H9 (cell line): ENCODE results near the gene RCAN2. TPM values are rescaled to one million over a fixed set of nuclear protein-coding genes. Genes with fewer than 3 reads are reported as not detected.

Experiments used
- DNase-seq: peaks from one replicate; pipeline ENCODE4 v3.0.0-alpha.2; 2017
- H2AFZ ChIP-seq: one replicate; pipeline ENCODE4 v1.6.1; 2013; ENCODE audit warnings: mild to moderate bottlenecking, low read length, control low read depth, moderate library complexity
- H2AK5ac ChIP-seq: 2 replicates; pipeline ENCODE4 v1.6.1; 2013; ENCODE audit warnings: low read length, control low read depth, mixed read lengths; ENCODE audit not compliant: insufficient read length
- H2BK120ac ChIP-seq: one replicate; pipeline ENCODE4 v1.6.1; 2013; ENCODE audit warnings: low read depth, mild to moderate bottlenecking, low read length, control low read depth, inconsistent platforms; ENCODE audit not compliant: poor library complexity, severe bottlenecking
- H2BK12ac ChIP-seq: 2 replicates; pipeline ENCODE4 v1.6.1; 2013; ENCODE audit warnings: low read length, control low read depth, mixed read lengths, low read depth; ENCODE audit not compliant: insufficient read length
- H2BK15ac ChIP-seq: 2 replicates; pipeline ENCODE4 v1.6.1; 2013; ENCODE audit warnings: low read depth, low read length, control low read depth
- H2BK20ac ChIP-seq: one replicate; pipeline ENCODE4 v1.6.1; 2013; ENCODE audit warnings: low read depth, mild to moderate bottlenecking, low read length, control low read depth, inconsistent platforms; ENCODE audit not compliant: poor library complexity, severe bottlenecking
- H2BK5ac ChIP-seq: 2 replicates; pipeline ENCODE4 v1.6.1; 2013; ENCODE audit warnings: low read length, control low read depth, mixed read lengths; ENCODE audit not compliant: insufficient read length
- H3K14ac ChIP-seq: 2 replicates; pipeline ENCODE4 v1.6.1; 2013; ENCODE audit warnings: low read length, control low read depth; ENCODE audit not compliant: insufficient read depth
- H3K18ac ChIP-seq: 2 replicates; pipeline ENCODE4 v1.6.1; 2013; ENCODE audit warnings: low read depth, mild to moderate bottlenecking, mixed read lengths, low read length, control low read depth; ENCODE audit not compliant: insufficient read length
- H3K23ac ChIP-seq: 2 replicates; pipeline ENCODE4 v1.6.1; 2013; ENCODE audit warnings: low read length, control low read depth, mixed read lengths, low read depth; ENCODE audit not compliant: insufficient read length
- H3K23me2 ChIP-seq: 2 replicates; pipeline ENCODE4 v1.6.1; 2013; ENCODE audit warnings: low read depth, mild to moderate bottlenecking, mixed read lengths, low read length, control low read depth; ENCODE audit not compliant: insufficient read length, poor library complexity, severe bottlenecking
- H3K27ac ChIP-seq: 2 replicates; pipeline ENCODE4 v1.5.1; 2013; ENCODE audit warnings: low read length, control low read depth, mixed read lengths, low read depth; ENCODE audit not compliant: insufficient read length
- H3K27me3 ChIP-seq: 2 replicates; pipeline ENCODE4 v1.6.1; 2013; ENCODE audit warnings: low read length, control low read depth, inconsistent platforms; ENCODE audit not compliant: insufficient read depth
- H3K4ac ChIP-seq: 2 replicates; pipeline ENCODE4 v1.6.1; 2013; ENCODE audit warnings: low read depth, mild to moderate bottlenecking, control low read depth, inconsistent platforms, low read length, moderate library complexity
- H3K4me1 ChIP-seq: 2 replicates; pipeline ENCODE4 v1.6.1; 2013; ENCODE audit warnings: low read length, control low read depth, inconsistent platforms; ENCODE audit not compliant: insufficient read depth
- H3K4me2 ChIP-seq: 2 replicates; pipeline ENCODE4 v1.6.1; 2013; ENCODE audit warnings: low read length, control low read depth, mixed read lengths; ENCODE audit not compliant: insufficient read length, insufficient read depth
- H3K56ac ChIP-seq: 2 replicates; pipeline ENCODE4 v1.6.1; 2013; ENCODE audit warnings: low read depth, mild to moderate bottlenecking, mixed read lengths, low read length, control low read depth; ENCODE audit not compliant: insufficient read length
- H3K79me1 ChIP-seq: 2 replicates; pipeline ENCODE4 v1.6.1; 2013; ENCODE audit warnings: low read depth, mild to moderate bottlenecking, moderate library complexity, low read length, control low read depth, inconsistent platforms; ENCODE audit not compliant: insufficient read depth, poor library complexity, severe bottlenecking
- H3K79me2 ChIP-seq: 2 replicates; pipeline ENCODE4 v1.6.1; 2013; ENCODE audit warnings: low read length, control low read depth, inconsistent platforms; ENCODE audit not compliant: insufficient read depth
- H3K9ac ChIP-seq: 2 replicates; pipeline ENCODE4 v1.6.1; 2013; ENCODE audit warnings: low read length, control low read depth, mixed read lengths; ENCODE audit not compliant: insufficient read length; ENCODE audit errors: extremely low read depth
- H3K9me3 ChIP-seq: one replicate; pipeline ENCODE4 v1.6.1; 2013; ENCODE audit warnings: low read depth, low read length, inconsistent platforms; ENCODE audit not compliant: control insufficient read depth
- H3T11ph ChIP-seq: one replicate; pipeline ENCODE4 v1.6.1; 2013; ENCODE audit warnings: mild to moderate bottlenecking, low read length, control low read depth, inconsistent platforms
- H4K20me1 ChIP-seq: one replicate; pipeline ENCODE4 v1.6.1; 2013; ENCODE audit not compliant: control insufficient read depth, insufficient read length, insufficient read depth
- H4K5ac ChIP-seq: 2 replicates; pipeline ENCODE4 v1.6.1; 2013; ENCODE audit warnings: low read depth, mild to moderate bottlenecking, mixed read lengths, low read length, control low read depth; ENCODE audit not compliant: insufficient read length
- H4K8ac ChIP-seq: replicated peaks from 2 replicates; pipeline ENCODE4 v1.6.1; 2013; ENCODE audit warnings: low read length, control low read depth, mixed read lengths, low read depth; ENCODE audit not compliant: insufficient read length
- H4K91ac ChIP-seq: 2 replicates; pipeline ENCODE4 v1.6.1; 2013; ENCODE audit warnings: low read depth, mild to moderate bottlenecking, moderate library complexity, mixed read lengths, low read length, control low read depth; ENCODE audit not compliant: insufficient read length
- H3K27ac Mint-ChIP-seq, 3 experiments: 2 replicates in 2 of 3; 3 replicates in 1 of 3; pipeline ENCODE4 v1.8.0; 2020 to 2021; ENCODE audit warnings: mixed read lengths in 3 of 3, mild to moderate bottlenecking in 1 of 3, moderate library complexity in 1 of 3
- H3K27me3 Mint-ChIP-seq: 2 replicates; pipeline ENCODE4 v1.8.0; 2021; ENCODE audit warnings: low read depth, mild to moderate bottlenecking, moderate library complexity, mixed read lengths
- H3K36me3 Mint-ChIP-seq, 3 experiments: 2 replicates in 2 of 3; 3 replicates in 1 of 3; pipeline ENCODE4 v1.8.0; 2020 to 2021; ENCODE audit warnings: low read depth in 3 of 3, mixed read lengths in 3 of 3; ENCODE audit not compliant: insufficient read depth in 1 of 3
- H3K4me1 Mint-ChIP-seq, 2 experiments: 2 replicates each; pipeline ENCODE4 v1.8.0; 2020; ENCODE audit warnings: mixed read lengths in 2 of 2
- H3K4me3 Mint-ChIP-seq, 2 experiments: 2 replicates in 1 of 2; 3 replicates in 1 of 2; pipeline ENCODE4 v1.8.0; 2020 to 2021; ENCODE audit warnings: mild to moderate bottlenecking in 2 of 2, mixed read lengths in 2 of 2, moderate library complexity in 1 of 2
- H3K9me3 Mint-ChIP-seq, 2 experiments: 2 replicates in 1 of 2; 3 replicates in 1 of 2; pipeline ENCODE4 v1.8.0; 2020; ENCODE audit warnings: mild to moderate bottlenecking in 2 of 2, mixed read lengths in 2 of 2, moderate library complexity in 1 of 2
- WGBS: extraction: QIAGEN DNeasy Blood & Tissue Kit; methylation state at CpG from one replicate; pipeline ENCODE4 v1.1.7; 2013; ENCODE audit warnings: missing lambda C conversion rate, low lambda C conversion rate, mixed read lengths; ENCODE audit not compliant: insufficient read length; ENCODE audit errors: extremely low coverage; 5-methylcytosine and 5-hydroxymethylcytosine counted together
- total RNA-seq: library from RNA; stranded (reverse); gene quantifications from 2 replicates; pipeline ENCODE4 v1.2.1, GENCODE V29; 2021
- TF ChIP-seq, protein P1 (sequence below): fragments of 200-600 bp; sonication (generic); conservative IDR thresholded peaks from 3 replicates; pipeline ENCODE4 v1.8.0; 2021; ENCODE audit warnings: antibody characterized with exemption, mild to moderate bottlenecking

The RCAN2 gene
- total RNA-seq, 1 experiment from 2014 or later: 3.0 TPM

GRCh38 chr6:46392294-46392693 lies 99.0 kb downstream of the RCAN2 start:
- DNase-seq: no peak
- Histone ChIP-seq H3K18ac (no peak overlapping the region), H2AK5ac (no peak overlapping the region), H3K23me2 (no peaks in the 10 kb centered on the region), H4K5ac (no peak overlapping the region), H4K8ac (no peak overlapping the region), H2AFZ (no peak overlapping the region), H3K4ac (no peak overlapping the region), H2BK120ac (no peak overlapping the region), H2BK5ac (no peak overlapping the region), H3K27ac (no peak overlapping the region), H3K23ac (no peak overlapping the region), H3K79me1 (no peaks in the 10 kb centered on the region), H3K14ac (no peak overlapping the region), H3K4me1 (no peaks in the 10 kb centered on the region), H4K20me1 (no peaks in the 10 kb centered on the region), H3K9me3 (no peaks in the 10 kb centered on the region), H3K4me2 (no peak overlapping the region), H2BK12ac (no peak overlapping the region), H3K27me3 (no peaks in the 10 kb centered on the region), H3K56ac (no peak overlapping the region), H2BK20ac (no peak overlapping the region), H3T11ph (no peak overlapping the region), H3K9ac (no peak overlapping the region), H2BK15ac (no peak overlapping the region), H3K79me2 (no peaks in the 10 kb centered on the region), H4K91ac (no peak overlapping the region)
- Mint-ChIP-seq H3K36me3 (no peaks in the 10 kb centered on the region), H3K4me3 (no peak overlapping the region), H3K4me1 (no peaks in the 10 kb centered on the region), H3K27me3 (no peaks in the 10 kb centered on the region; the same call in 1 of the 2 replicates), H3K9me3 (0 out of 5 replicates have a peak, but pooled peaks cover 0 to 1% of the 10 kb centered on the region in 2 experiments), H3K27ac (no peak overlapping the region)
- TF ChIP-seq, protein P1, sequence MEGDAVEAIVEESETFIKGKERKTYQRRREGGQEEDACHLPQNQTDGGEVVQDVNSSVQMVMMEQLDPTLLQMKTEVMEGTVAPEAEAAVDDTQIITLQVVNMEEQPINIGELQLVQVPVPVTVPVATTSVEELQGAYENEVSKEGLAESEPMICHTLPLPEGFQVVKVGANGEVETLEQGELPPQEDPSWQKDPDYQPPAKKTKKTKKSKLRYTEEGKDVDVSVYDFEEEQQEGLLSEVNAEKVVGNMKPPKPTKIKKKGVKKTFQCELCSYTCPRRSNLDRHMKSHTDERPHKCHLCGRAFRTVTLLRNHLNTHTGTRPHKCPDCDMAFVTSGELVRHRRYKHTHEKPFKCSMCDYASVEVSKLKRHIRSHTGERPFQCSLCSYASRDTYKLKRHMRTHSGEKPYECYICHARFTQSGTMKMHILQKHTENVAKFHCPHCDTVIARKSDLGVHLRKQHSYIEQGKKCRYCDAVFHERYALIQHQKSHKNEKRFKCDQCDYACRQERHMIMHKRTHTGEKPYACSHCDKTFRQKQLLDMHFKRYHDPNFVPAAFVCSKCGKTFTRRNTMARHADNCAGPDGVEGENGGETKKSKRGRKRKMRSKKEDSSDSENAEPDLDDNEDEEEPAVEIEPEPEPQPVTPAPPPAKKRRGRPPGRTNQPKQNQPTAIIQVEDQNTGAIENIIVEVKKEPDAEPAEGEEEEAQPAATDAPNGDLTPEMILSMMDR: no peak
- no CpG with 5 or more reads among the region's 1 CpG for WGBS
